Measurements from ENCODE around the gene MS4A4A.
A peak's percentile ranks its signal among the peaks of the same experiment; 100 is the strongest.

Gene MS4A4A

DNA sequence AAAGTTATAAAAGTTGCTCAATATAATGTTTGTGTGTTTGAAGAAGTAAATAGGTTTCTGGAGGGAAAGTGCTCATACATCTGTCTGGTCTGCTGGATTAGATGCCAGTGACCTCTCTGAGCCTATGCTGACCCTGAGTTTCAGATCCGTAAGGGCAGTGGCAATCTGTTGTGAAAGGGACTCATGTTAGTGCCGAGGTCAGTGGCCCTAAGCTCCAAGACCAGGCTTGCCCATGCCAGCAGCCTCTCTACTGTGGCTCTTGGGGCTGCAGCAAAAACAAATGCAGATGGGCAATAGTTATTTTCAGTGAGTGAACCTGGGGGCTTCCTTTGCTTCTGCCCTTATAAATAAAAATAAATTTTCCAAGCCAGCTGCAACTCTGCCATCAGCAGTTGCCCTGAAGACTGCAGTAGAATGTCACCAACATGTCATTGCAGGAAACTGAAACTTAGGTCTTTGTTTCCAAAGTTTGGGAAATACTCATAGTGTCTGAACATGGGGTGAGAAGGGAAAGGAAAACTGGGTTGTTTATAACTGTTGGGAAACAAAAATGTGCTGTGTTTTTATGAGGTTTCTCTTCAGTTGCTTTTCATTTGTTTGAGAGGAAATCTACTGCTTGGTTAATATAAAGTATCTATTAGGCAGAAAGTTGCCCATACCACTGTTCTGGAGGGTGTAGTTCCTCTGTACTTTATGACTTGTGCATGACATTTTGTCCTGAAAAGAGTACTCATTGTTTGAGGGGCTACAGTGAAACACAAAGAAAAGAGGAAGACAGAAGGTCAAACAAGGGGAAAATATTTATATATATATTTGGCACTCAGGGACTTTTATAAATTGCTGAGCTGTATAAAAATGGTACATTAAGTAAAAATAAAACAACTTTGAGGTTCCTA lies 28.0 kb upstream of the MS4A4A start:
- TF ChIP-seq, protein P1, sequence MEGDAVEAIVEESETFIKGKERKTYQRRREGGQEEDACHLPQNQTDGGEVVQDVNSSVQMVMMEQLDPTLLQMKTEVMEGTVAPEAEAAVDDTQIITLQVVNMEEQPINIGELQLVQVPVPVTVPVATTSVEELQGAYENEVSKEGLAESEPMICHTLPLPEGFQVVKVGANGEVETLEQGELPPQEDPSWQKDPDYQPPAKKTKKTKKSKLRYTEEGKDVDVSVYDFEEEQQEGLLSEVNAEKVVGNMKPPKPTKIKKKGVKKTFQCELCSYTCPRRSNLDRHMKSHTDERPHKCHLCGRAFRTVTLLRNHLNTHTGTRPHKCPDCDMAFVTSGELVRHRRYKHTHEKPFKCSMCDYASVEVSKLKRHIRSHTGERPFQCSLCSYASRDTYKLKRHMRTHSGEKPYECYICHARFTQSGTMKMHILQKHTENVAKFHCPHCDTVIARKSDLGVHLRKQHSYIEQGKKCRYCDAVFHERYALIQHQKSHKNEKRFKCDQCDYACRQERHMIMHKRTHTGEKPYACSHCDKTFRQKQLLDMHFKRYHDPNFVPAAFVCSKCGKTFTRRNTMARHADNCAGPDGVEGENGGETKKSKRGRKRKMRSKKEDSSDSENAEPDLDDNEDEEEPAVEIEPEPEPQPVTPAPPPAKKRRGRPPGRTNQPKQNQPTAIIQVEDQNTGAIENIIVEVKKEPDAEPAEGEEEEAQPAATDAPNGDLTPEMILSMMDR (IDR thresholded peaks at IDR 0.05): no peak

DNA sequence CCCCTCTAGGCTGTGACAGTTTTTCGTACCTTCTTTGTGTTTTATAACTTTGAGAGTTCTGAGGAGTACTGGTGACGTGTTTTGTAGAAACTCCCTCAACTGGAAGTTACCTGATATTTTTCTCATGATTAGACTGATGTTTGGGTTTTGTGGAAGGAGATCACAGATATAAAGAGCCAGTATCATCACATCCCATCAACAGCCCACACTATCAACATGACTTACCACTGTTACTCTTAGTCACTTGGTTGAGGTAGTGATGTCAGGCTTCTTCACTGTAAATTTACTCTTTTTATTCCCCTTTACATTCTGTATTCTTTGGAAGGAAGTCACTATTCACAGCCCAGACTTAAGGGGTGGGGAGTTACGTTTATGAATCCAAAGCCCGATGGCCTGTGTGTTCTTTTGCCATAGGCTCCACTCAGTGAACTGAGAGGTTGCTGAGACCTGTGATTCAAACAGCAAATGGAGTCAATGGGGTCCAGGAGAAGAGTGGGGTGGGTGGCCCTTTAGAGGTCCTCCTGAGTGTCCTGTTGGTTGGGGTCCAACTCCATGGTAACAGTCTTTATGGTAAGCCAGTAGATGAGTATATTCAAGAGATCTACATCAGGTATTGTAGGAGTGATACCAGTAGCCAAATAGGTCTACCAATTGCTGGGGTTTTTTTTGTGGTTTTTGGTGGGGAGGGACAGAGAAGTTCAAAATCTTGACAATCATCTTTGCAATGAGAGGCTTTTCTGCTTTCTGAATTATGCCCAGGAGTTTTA lies 22.3 kb upstream of the MS4A4A start:
- TF ChIP-seq, protein P1 (IDR thresholded peaks at IDR 0.05): no peak

DNA sequence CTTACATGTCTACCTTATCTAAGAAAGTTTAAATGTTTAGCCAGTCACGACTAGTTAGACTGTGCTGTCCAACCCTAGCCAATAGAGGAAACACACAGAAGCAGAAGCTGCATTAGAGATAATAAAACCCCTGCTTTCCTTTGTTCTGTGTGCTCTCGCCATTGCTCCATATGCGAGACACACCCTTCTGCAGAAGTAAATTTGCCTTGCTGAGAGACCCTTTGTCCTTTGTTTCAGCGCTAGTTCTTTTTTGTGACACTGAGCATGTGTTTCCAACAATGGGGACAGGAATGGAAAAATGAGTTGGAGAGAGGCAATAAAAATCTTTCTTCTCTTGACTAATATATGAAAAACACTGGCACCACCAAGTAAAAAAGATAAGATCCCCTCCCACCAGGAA lies 19.5 kb upstream of the MS4A4A start:
- TF ChIP-seq, protein P1 (IDR thresholded peaks at IDR 0.05): no peak

DNA sequence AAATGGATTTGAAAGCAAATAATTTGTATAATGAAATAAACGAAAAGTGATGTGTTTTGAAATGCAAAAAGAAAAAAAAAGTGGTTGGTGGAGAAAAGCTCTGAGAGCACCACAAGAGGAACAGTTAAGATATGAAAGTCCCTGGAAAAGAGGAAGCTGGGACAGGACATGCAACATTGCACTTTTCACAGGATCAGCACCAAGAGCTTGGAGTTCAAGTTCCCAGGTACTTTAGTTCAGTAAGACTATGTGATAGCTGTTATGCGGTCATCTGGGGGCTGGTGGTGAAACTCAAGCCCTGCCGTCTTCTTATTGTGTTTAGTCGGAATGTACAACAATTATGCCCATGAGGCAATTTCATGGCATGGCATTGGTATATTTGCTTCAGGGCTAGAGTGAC lies 17.1 kb upstream of the MS4A4A start:
- TF ChIP-seq, protein P1 (IDR thresholded peaks at IDR 0.05): no peak

DNA sequence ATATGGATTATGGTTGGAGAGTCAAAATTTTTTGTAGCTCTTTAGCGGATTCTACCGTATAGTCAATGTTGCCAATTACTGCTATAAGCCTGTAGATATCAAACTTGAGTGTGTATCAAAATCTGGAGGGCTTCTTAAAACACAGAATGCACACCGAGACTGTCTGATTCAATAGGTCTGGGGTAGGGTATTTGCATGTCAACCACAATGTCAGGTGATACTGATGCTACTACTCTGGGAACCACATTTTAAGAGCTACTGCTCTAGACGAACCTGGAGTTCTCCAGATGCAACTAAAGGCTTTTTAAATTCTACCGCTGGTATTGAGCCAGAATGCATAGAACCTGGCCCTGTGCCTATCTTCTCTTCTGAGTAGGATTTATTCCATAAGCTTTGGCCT lies 15.8 kb upstream of the MS4A4A start:
- TF ChIP-seq, protein P1 (IDR thresholded peaks at IDR 0.05): no peak

DNA sequence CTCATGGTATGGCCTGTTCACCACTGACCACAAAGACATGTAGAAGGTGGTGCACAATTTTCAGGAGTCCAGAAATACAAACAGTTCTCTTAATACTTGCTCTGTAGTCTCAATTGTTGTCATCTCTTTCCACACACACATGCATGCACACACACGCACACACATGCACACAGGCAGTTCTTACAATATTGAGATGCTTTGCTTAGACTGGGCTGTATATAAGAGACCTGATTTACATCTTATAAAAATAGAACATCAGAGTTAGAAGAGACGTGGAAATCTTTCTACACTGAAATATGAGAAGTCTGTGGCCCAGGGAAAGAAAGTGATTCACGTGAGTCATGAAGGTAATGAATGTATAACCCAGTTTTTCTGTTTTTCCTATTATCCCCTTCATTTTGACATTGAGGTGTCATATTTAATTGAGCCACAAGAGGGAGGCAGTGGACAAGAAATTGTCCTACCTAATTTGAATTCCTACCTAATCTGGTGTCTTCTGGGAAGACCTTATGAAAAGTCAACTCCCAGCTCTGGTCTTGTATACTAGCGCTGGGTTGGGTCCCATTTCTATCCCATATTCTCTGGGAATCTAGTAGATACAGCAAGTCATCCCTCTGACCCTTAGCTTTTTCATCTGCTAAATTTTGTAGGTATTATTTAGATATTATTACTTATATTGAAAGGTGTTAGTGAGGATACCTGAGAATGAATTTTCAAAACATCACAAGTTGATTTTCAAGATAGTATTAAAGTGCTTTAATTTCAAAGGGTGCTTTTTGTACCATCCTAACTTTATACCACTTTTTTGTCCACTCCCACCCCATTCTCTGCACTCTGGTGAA lies 14.9 kb upstream of the MS4A4A start:
- TF ChIP-seq, protein P1 (IDR thresholded peaks at IDR 0.05): peak; percentile 72

DNA sequence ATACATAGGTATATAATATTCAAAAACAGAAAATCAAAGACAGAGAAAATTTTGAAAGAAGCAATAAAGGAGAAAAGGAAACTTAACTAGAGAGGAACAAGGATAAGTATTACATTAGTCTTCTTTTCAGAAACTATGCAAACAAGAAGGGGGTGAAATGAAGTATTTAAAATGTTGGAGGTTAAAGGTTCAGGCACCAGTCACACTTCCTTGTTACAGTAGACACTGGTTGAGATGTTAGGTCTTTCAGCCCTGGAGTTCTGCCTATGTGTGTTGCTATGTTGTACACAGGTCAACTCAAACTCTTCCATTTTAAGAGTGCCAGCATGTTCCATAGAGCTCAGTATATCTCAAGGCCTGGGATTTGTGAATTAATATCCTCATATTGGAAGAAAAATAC lies 6.0 kb upstream of the MS4A4A start:
- TF ChIP-seq, protein P1 (IDR thresholded peaks at IDR 0.05): no peak
